Measurements from ENCODE around the gene ABI3BP.

Gene ABI3BP

DNA sequence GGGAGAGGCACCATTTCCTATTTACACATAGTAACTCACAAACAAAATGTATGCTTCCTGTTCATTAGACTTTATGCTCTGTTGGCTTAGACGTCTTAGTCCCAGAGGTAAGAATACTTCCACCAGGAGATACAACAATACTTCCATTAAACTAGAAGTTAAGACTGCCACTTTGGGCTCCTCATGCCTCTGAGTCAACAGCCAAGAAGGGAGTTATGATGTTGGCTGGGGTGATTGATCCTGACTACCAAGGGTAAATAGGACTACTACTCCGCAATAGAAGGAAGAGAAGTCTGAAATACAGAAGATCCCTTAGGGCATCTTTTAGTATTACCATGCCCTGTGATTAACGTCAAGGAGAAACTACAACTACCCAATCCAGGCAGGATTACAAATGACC, 43.5 kb upstream of the ABI3BP start:
- no peak for TF ChIP-seq CTCF (IDR thresholded peaks at IDR 0.05; ENCODE audit: unreplicated experiment in 3 of 3)
- H3K9me3 Mint-ChIP-seq, result no peaks in the 10 kb centered on the region
- H3K4me1 Mint-ChIP-seq, result no peaks in the 10 kb centered on the region
- no peaks in the 10 kb centered on the region for H3K27me3 Mint-ChIP-seq (ENCODE audit: low read depth)
- no peak overlapping the region for H3K27ac Mint-ChIP-seq
- H3K4me3 Mint-ChIP-seq, result no peak overlapping the region
- no peaks in the 10 kb centered on the region for H3K36me3 Mint-ChIP-seq (ENCODE audit: low read depth)

DNA sequence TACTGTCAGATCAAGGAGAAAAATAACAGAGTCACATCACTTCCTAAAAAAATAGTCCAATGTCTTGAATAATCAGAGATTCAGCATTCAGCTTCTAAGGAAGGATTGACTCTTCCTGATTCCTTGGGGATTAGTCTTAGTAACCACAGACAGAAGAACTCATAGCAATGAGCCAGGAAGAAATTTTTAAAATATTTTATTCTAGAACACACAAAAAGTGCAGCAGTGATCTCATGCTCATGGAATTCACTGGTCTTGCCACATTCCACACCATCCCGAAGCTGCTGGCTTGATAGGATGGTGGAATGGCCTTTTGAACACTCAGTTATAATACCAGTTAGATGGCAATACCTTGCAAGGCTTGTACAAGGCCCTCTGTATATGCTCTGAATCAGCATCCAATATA, 43.0 kb upstream of the ABI3BP start:
- Mint-ChIP-seq H3K27ac (no peak overlapping the region), H3K36me3 (ENCODE audit: low read depth) (no peaks in the 10 kb centered on the region), H3K4me1 (no peaks in the 10 kb centered on the region), H3K9me3 (no peaks in the 10 kb centered on the region), H3K27me3 (ENCODE audit: low read depth) (no peaks in the 10 kb centered on the region), H3K4me3 (no peak overlapping the region)
- no peak for TF ChIP-seq CTCF (IDR thresholded peaks at IDR 0.05; ENCODE audit: unreplicated experiment in 3 of 3)

DNA sequence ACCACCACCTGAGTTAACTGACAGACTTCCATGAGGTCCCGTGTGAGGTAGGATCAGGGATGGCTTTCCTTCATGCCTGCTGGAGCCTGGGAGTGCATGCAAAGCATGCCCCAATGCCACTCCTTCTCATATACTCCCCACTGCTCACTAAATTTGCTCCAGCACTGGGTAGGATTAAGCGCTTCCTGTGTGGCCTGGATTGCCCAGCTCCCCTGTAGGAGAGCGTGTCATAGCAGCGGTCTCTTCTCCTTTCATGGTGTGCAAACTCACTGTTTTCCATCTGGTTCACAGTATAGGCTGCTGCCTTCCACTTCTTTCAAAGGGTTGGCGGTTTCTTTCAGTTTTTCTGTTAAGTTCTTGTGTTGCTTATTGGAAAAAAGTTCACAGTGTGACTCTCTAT, 34.1 kb upstream of the ABI3BP start:
- Mint-ChIP-seq H3K9me3 (peaks cover 23% of the 10 kb centered on the region), H3K4me1 (no peaks in the 10 kb centered on the region), H3K4me3 (no peak overlapping the region), H3K27me3 (ENCODE audit: low read depth) (no peaks in the 10 kb centered on the region), H3K36me3 (ENCODE audit: low read depth) (no peaks in the 10 kb centered on the region), H3K27ac (no peak overlapping the region)
- no peak for TF ChIP-seq CTCF (IDR thresholded peaks at IDR 0.05; ENCODE audit: unreplicated experiment in 3 of 3)

DNA sequence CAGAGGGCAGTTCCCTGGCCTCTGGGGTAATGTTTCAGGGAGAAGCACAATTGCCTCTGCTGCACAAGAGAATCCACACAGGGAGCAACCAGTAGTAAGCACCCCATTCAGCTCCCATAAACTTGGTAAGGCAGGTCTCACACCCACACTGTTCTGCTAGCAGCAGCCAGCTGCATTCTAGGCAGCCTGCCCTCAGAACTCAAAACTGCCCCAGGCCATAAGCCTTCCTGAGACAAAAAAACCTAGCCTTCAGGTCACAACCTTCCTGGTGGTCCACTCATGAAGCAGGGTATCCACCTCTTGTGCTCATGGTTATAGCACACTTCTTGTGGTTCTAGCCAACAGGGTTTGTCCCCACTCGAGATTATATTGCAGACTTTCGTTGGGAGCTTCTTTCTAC, 33.7 kb upstream of the ABI3BP start:
- peaks cover 24% of the 10 kb centered on the region for H3K9me3 Mint-ChIP-seq
- no peaks in the 10 kb centered on the region for H3K4me1 Mint-ChIP-seq
- H3K36me3 Mint-ChIP-seq (ENCODE audit: low read depth), result no peaks in the 10 kb centered on the region
- TF ChIP-seq CTCF (IDR thresholded peaks at IDR 0.05; ENCODE audit: unreplicated experiment in 3 of 3), result no peak
- no peak overlapping the region for H3K27ac Mint-ChIP-seq
- no peak overlapping the region for H3K4me3 Mint-ChIP-seq
- no peaks in the 10 kb centered on the region for H3K27me3 Mint-ChIP-seq (ENCODE audit: low read depth)

DNA sequence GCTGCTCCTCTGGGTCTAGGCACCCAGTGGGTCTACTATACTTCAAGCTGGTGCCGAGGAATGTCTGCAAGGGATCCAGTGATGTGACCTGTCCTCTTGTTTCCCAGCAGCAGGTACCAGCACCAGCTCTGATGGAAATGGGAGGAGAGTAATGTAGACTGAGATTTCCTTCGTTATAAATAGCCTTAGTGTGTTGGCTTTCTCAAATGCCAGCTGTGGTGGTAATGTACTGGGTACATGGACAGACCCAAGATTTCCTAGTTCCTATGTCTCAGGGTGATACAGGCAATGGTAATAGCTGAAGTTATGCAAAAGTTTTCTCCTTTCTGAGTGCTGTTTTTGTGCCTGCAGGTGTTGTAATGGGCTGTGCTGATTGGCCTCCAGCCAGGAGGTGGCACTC, 33.0 kb upstream of the ABI3BP start:
- no peaks in the 10 kb centered on the region for H3K27me3 Mint-ChIP-seq (ENCODE audit: low read depth)
- TF ChIP-seq CTCF (IDR thresholded peaks at IDR 0.05; ENCODE audit: unreplicated experiment in 3 of 3), result no peak

GRCh38 chr3:101020351-101021015, 27.3 kb upstream of the ABI3BP start:
- peaks cover 13% of the 10 kb centered on the region for H3K9me3 Mint-ChIP-seq
- H3K4me3 Mint-ChIP-seq, result no peak overlapping the region
- no peak for TF ChIP-seq CTCF (IDR thresholded peaks at IDR 0.05; ENCODE audit: unreplicated experiment in 3 of 3)
- no peak overlapping the region for H3K27ac Mint-ChIP-seq
- no peaks in the 10 kb centered on the region for H3K36me3 Mint-ChIP-seq (ENCODE audit: low read depth)
- no peaks in the 10 kb centered on the region for H3K27me3 Mint-ChIP-seq (ENCODE audit: low read depth)
- no peaks in the 10 kb centered on the region for H3K4me1 Mint-ChIP-seq

More for the DNA sequence above, 33.0 kb upstream of the ABI3BP start:
- Mint-ChIP-seq H3K4me1 (no peaks in the 10 kb centered on the region), H3K27ac (no peak overlapping the region), H3K36me3 (ENCODE audit: low read depth) (no peaks in the 10 kb centered on the region), H3K4me3 (no peak overlapping the region), H3K9me3 (peaks cover 24% of the 10 kb centered on the region)
